ENCODE measurements around the gene MSGN1.

MSGN1 gene, protein sequence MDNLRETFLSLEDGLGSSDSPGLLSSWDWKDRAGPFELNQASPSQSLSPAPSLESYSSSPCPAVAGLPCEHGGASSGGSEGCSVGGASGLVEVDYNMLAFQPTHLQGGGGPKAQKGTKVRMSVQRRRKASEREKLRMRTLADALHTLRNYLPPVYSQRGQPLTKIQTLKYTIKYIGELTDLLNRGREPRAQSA

DNA sequence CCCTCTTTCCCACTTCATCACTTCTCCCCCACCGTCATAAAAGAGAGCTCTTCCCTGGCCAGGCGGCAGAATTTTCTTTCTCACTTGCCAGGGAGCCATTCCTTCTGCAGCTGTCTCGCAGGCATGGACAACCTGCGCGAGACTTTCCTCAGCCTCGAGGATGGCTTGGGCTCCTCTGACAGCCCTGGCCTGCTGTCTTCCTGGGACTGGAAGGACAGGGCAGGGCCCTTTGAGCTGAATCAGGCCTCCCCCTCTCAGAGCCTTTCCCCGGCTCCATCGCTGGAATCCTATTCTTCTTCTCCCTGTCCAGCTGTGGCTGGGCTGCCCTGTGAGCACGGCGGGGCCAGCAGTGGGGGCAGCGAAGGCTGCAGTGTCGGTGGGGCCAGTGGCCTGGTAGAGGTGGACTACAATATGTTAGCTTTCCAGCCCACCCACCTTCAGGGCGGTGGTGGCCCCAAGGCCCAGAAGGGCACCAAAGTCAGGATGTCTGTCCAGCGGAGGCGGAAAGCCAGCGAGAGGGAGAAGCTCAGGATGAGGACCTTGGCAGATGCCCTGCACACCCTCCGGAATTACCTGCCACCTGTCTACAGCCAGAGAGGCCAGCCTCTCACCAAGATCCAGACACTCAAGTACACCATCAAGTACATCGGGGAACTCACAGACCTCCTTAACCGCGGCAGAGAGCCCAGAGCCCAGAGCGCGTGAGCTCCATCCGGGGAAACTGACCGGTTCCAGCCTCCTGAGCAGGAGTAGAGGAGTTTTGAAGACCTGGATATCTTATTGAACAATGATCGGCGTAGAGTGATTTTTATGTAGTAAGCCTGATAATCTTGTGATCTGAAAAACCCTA is at the start of gene MSGN1:
Gene MSGN1 (plus strand): TSS at position 65 of the 850 bp plus-strand sequence. CDS start 59 bp downstream, at position 124.
- TF ChIP-seq POLR2A (IDR thresholded peaks at IDR 0.05; ENCODE audit: low read length): no peak
- no peak for TF ChIP-seq GATA1 (IDR thresholded peaks at IDR 0.05; ENCODE audit: low read depth, low read length)
- no peak for DNase-seq

GRCh38 chr2:17768894-17769293 is 47.4 kb upstream of the MSGN1 start:
- TF ChIP-seq GATA1 (IDR thresholded peaks at IDR 0.05; ENCODE audit: low read depth, low read length) (no peak), POLR2A (IDR thresholded peaks at IDR 0.05; ENCODE audit: low read length) (no peak)
- DNase-seq: no peak

- DNase-seq: no peak
- TF ChIP-seq POLR2A (IDR thresholded peaks at IDR 0.05; ENCODE audit: low read length): no peak
- no peak for TF ChIP-seq GATA1 (IDR thresholded peaks at IDR 0.05; ENCODE audit: low read depth, low read length)
Measured at GRCh38 chr2:17771956-17772355, 44.3 kb upstream of the MSGN1 start.

GRCh38 chr2:17772532-17772931 is 43.7 kb upstream of the MSGN1 start:
- no peak for TF ChIP-seq GATA1 (IDR thresholded peaks at IDR 0.05; ENCODE audit: low read depth, low read length)
- TF ChIP-seq POLR2A (IDR thresholded peaks at IDR 0.05; ENCODE audit: low read length): no peak

DNA sequence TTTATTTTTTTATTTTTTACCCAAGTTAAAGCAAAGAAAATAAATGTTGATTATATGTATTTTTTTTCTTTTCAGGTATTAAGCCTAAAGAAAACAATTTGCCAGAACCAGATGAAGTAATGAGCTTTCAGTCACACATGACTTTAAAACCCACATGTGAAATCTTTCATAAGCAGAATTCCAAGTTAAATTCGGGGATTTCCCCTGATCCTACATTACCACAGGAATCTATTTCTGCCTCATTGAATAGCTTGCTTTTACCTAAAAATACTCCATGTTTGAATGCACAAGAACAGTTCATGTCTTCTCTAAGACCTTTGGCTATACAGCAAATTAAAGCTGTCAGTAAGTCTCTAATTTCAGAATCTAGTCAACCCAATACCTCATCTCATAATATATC is 35.7 kb upstream of the MSGN1 start:
- TF ChIP-seq GATA1 (IDR thresholded peaks at IDR 0.05; ENCODE audit: low read depth, low read length) (no peak), POLR2A (IDR thresholded peaks at IDR 0.05; ENCODE audit: low read length) (no peak)
- no peak for DNase-seq

More at GRCh38 chr2:17772532-17772931, 43.7 kb upstream of the MSGN1 start:
- DNase-seq: no peak

DNA sequence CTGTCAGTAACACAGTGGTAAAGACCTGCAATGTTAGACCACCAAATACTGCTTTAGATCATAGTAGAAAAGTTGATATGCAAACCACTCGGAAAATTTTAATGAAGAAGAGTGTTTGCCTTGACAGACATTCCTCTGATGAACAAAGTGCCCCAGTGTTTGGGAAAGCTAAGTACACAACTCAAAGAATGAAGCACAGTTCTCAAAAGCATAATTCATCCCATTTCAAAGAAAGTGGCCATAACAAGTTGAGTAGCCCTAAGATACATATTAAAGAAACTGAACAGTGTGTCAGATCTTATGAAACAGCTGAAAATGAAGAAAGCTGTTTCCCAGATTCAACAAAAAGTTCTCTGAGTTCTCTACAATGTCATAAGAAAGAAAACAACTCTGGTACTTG is 34.8 kb upstream of the MSGN1 start:
- no peak for DNase-seq
- TF ChIP-seq GATA1 (IDR thresholded peaks at IDR 0.05; ENCODE audit: low read depth, low read length) (no peak), POLR2A (IDR thresholded peaks at IDR 0.05; ENCODE audit: low read length) (no peak)

- DNase-seq: no peak
Measured at GRCh38 chr2:17786727-17787126, 29.5 kb upstream of the MSGN1 start.

DNA sequence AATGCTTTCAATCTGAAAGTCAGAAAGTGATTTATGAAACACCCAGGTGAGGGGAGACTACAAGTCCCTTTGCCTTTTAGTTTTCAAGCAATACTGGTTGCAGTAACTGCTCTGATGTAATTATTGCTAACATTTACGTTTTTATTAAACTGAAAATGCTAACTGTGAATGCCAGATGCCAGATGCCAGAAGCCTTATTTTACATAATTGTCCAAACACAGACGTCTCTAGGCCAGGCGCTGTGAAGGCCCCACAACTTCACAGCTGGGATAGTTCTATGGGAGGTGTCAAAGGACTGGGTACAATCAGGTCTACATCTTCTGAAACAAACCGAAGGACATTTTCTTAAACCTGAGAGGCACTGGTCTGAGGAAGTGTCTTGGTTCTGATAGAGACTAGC is 27.5 kb upstream of the MSGN1 start:
- DNase-seq: no peak
- TF ChIP-seq POLR2A (IDR thresholded peaks at IDR 0.05; ENCODE audit: low read length) (no peak), GATA1 (IDR thresholded peaks at IDR 0.05; ENCODE audit: low read depth, low read length) (no peak)

More at GRCh38 chr2:17786727-17787126, 29.5 kb upstream of the MSGN1 start:
- TF ChIP-seq GATA1 (IDR thresholded peaks at IDR 0.05; ENCODE audit: low read depth, low read length) (no peak), POLR2A (IDR thresholded peaks at IDR 0.05; ENCODE audit: low read length) (no peak)

- DNase-seq: no peak
- TF ChIP-seq GATA1 (IDR thresholded peaks at IDR 0.05; ENCODE audit: low read depth, low read length) (no peak), POLR2A (IDR thresholded peaks at IDR 0.05; ENCODE audit: low read length) (no peak)
Measured at GRCh38 chr2:17790536-17790935, 25.7 kb upstream of the MSGN1 start.

DNA sequence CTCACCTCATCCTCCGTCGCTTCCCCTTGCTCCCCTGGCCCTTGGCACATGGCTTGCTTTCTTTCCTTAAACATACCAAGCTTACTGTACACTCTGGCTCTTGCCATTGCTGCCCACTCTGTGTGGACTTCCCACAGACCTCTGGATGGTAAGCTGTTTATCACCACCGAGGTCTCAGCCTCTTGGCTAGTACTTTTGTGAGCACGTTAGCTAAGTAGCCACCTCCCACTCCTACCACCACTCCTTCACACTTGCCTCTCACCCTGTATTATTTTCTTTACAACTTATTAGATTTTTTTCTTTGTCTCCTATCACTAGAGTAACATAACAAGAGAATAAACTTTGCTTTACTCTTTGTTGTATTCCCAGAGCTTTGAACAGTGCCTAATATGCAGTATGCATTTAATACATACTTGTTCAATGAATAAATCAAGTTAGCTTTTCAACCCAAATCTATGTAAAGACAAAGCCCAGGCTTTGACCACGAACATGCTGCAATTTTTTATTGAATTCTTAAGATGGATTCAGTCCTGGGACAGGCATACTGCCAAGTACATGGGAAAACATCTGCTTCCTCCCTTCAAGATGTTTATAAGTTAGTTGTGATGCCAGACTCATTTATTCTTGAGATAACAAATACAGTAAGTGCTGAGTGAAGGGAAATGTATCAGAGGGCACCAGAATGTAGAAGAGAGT is 25.0 kb upstream of the MSGN1 start:
- DNase-seq: peak in 1 of 2 experiments; percentile 40
- no peak for TF ChIP-seq GATA1 (IDR thresholded peaks at IDR 0.05; ENCODE audit: low read depth, low read length)
- no peak for TF ChIP-seq POLR2A (IDR thresholded peaks at IDR 0.05; ENCODE audit: low read length)

GRCh38 chr2:17791817-17792130 is 24.5 kb upstream of the MSGN1 start:
- TF ChIP-seq GATA1 (IDR thresholded peaks at IDR 0.05; ENCODE audit: low read depth, low read length) (no peak), POLR2A (IDR thresholded peaks at IDR 0.05; ENCODE audit: low read length) (no peak)
- DNase-seq: no peak

DNA sequence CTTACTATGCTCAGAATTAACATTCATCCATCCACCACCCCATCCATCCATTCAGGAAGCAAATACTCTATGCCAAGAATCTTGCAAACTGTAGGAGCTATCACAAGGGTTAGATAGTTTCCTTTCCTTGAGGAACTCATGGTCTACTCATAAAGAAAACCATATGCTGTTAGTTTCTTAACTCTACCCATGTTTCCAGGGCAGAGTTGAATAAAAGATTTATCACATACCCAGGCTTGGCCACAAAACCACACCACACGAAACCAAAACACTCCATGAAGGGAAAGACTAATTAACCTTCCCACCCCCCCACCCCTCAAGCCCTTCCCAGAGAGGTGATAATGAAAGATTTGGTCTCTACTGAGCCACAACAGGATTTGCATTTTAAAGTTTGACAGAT is 23.7 kb upstream of the MSGN1 start:
- TF ChIP-seq POLR2A (IDR thresholded peaks at IDR 0.05; ENCODE audit: low read length) (no peak), GATA1 (IDR thresholded peaks at IDR 0.05; ENCODE audit: low read depth, low read length) (no peak)
- no peak for DNase-seq

GRCh38 chr2:17793296-17793695 is 23.0 kb upstream of the MSGN1 start:
- no peak for TF ChIP-seq GATA1 (IDR thresholded peaks at IDR 0.05; ENCODE audit: low read depth, low read length)
- no peak for TF ChIP-seq POLR2A (IDR thresholded peaks at IDR 0.05; ENCODE audit: low read length)
- DNase-seq: no peak

DNA sequence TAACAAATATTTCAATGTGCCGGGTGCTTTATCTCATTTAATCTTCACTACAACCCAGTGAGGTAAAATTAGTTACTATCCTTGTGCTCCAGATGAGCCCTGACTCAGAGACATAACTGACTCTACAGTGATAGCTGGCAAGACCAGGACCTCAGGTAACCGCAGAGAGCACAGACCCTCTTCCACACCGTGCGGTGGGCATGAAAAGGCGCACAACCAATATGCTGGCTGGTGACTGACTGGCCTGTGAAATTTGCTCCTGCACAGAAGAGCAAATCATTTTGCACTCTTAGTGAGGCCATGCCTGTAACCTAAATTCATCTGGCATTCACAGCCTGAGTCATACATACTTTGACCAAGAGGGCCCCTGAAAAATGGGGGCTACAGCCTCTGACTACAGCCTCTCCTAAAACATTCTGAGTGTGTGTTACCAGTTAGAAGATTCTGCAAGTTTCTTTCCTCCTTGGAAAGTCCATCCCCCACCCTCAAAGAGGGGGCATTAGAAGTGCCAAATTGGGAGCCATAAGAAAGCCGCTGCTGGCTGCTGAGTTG is 22.4 kb upstream of the MSGN1 start:
- TF ChIP-seq POLR2A (IDR thresholded peaks at IDR 0.05; ENCODE audit: low read length): no peak
- no peak for DNase-seq

Measured in erythroblast (primary cell).